PC-3 (cell line): ENCODE data around the gene FRMPD4.

ENCODE experiments used
- CTCF ChIP-seq: fragments of 300-600 bp; sonication (generic); conservative IDR thresholded peaks from 2 replicates; pipeline ENCODE4 v1.5.1; 2017; ENCODE audit warnings: antibody characterized with exemption, low read depth, mild to moderate bottlenecking, low read length
- EZH2 ChIP-seq: fragments of 300-600 bp; sonication (generic); IDR thresholded peaks from one replicate; pipeline ENCODE4 v1.6.1; 2017; ENCODE audit warnings: antibody characterized with exemption, mild to moderate bottlenecking, low read length; ENCODE audit not compliant: unreplicated experiment

GRCh38 chrX:12411831-12412230 lies 273.6 kb downstream of the FRMPD4 start:
- TF ChIP-seq CTCF (no peak), EZH2 (no peak)
